Putamen (tissue), 1 donor: ENCODE measurements around the gene FBP1.
"Not testable (repeated sequence)": the region's sequence is repeated elsewhere in the genome, so short reads cannot be mapped to it uniquely, and the experiment has no call there.

Experiments
- DNase-seq: peaks from one replicate; pipeline ENCODE4 v3.0.0-alpha.2; 2016; ENCODE audit warnings: low spot score

The FBP1 gene

DNA sequence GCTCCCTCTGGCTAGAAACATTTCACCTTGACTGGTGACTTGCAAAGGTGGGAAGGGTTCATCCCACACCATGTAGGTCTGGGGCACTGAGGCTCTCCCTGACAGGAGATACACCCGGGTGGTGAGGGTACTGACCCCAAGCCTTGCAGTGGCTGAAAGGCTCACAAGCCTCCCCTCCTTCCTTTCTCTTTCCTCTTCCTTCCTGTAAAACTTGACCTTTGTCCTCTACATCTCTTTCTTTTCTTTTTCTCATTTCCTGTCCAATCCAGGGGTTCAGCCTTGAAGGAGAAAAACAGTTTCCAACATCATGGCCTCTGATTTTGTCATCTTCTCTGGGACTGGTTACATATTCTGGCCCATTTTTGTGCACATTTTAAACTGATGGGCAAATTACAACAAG lies 62.3 kb downstream of the FBP1 start:
- no peak for DNase-seq

DNA sequence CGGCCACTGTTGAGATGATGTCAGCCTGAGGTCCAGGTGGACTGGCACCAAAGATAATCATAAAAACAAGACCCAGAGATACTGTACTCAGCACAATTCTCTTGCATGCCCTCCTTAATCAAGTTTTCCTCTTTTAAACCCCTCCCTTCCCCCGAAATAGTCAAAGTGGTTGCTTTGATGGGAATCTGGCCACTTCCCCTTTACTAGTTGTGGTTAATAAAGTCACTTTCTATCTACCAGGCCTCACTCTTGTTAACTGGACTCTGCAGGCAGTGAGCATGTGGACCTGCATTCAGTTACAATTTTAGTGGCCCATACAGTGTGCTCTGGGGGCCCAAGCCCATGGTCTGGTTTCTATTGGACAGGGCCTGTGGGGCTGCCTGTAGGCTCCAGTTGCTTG lies 63.2 kb downstream of the FBP1 start:
- no peak for DNase-seq

- DNase-seq: no peak
These were observed 70.2 kb downstream of the FBP1 start for GRCh38 chr9:94568972-94569712.

GRCh38 chr9:94568250-94568889 lies 70.9 kb downstream of the FBP1 start:
- DNase-seq: no peak

GRCh38 chr9:94567271-94567670 lies 72.0 kb downstream of the FBP1 start:
- no peak for DNase-seq

DNA sequence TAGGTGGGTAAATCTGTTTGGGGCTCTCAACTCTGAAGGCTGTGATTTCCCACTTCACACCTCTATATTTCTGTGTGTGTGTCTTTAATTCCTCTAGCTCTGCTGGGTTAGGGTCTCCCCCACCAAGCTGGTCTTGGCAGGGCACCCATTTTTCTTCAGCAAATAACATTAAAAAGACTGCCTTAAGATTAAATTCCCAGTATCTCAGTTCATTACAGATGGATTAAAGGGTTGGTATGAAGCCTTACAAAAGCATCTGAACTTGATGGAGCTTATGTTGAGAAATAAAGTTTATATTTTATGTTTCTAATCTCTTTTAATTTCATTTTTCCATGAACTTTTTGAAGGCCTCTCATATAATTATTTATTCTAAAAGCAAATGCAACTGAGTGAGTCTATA lies 72.8 kb downstream of the FBP1 start:
- DNase-seq: no peak

DNA sequence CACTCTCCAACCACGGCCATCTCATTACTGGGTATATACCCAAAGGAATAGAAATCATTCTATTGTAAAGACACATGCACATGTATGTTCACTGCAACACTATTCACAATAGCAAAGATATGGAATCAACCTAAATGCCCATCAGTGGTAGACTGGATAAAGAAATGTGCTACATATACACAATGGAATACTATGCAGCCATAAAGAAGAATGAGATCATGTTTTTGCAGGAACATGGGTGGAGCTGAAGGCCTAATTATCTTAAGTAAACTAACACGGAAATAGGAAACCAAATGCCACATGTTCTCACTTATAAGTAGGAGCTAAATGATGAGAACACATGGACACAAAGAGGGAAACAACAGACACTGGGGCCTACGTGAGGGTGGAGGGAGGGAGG lies 75.0 kb downstream of the FBP1 start:
- not testable (repeated sequence) for DNase-seq

DNA sequence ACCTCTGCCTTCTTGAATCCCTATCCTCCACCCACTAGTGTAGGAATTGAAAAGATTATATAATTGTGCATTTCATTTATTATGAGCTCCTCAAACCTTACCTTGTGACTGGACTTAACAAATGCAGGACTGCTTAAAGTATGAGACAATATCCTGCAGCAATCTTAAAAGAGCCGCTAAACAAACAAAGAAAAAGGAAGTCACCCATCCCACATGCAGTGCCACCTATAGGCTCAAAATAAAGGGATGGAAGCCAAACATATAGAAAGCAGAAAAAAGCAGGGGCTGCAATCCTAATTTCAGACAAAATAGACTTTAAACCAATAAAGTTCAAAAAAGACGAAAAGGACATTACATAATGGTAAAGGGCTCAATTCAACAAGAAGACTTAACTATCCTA lies 75.8 kb downstream of the FBP1 start:
- no peak for DNase-seq

DNA sequence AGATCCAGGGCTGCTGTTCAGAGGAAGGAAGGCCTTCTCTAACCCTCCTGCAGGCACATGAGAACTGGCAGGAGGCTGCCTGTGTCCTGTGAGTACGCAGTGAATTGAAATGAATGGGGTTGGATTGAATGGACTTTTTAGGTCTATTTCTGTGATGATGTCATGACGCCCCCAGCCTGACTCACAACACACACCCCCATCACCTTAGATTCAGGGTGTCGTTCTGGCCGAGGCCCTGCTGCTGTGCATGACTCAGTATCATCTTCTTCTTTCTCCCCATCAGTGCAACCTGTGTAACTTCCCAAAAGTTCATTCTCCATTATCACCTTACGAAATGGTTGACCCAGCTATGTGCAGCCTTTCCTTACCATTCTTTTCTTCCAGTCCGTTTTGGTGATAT lies 79.1 kb downstream of the FBP1 start:
- DNase-seq: no peak

DNA sequence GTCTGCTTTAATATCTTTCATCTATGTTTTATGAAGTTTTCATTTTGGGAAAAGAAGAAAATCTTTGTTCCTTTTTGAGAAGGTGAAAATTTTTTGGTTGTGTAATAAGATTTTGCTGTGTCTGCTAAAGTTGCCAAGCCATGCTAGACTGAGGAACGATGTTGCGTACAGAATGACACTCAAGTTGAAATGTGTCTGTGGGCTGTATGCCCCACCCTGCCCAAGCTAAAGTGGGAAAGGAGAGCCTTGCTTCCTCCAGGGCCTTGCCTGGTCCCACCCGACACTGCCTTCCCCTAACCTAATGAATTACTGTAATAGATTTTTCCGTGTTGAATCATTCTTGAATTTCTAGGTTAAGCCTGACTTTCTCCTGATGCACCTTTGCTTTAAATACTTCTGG lies 81.9 kb downstream of the FBP1 start:
- no peak for DNase-seq

- no peak for DNase-seq
These were observed 84.6 kb downstream of the FBP1 start, which contains the start of gene PCAT7 for GRCh38 chr9:94554439-94555331. Gene PCAT7, plus strand, starts transcription at chr9:94555083.

GRCh38 chr9:94554078-94554438 lies 85.3 kb downstream of the FBP1 start:
- no peak for DNase-seq
